HG02763 (cell line): ENCODE measurements around the gene RGP1.

Source experiments
- ATAC-seq: cut with Tn5 transposase; IDR thresholded peaks from one replicate; pipeline ENCODE4 v1.9.1; 2021; ENCODE audit warnings: mild to moderate bottlenecking, moderate library complexity; ENCODE audit not compliant: unreplicated experiment

The RGP1 gene

DNA sequence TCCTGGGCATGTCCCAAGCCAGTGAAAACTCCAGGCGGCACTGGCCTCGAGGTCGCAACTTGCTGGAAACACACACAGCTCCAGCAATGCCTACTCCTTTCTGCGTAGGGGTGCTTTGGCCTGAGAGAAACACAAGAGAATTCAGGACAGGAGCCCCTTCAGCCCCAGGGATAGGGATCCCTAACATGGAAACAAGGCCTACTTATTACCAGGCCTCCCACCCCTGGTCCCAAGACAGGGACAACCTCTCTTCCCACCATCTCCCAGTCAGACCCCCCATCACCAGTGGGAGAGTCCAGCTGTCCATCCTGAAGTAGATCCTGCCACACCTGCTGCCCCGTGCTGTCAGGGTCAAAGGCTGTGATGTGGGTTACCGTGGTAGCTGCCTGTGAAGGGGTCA is 8.8 kb upstream of the RGP1 start:
- no peak for ATAC-seq

DNA sequence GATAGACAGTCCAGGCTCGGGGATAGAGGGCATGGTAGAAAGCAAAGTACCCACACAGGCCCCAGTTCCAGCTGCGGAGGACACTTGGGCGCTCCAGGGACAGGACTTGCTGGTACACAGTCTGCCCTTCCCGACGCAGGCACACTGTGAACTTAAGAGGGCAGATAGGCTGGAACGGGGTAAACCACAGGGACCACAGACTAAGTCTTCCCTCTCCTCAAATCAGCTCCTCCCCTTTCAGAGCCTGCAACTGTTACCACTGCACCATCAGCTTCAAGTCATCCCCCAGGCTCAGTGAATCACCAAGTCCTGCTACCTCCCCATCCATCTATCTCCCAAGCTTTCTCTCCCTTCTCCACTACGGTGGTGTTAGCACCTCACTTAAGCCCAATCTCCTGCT is 7.3 kb upstream of the RGP1 start:
- no peak for ATAC-seq

DNA sequence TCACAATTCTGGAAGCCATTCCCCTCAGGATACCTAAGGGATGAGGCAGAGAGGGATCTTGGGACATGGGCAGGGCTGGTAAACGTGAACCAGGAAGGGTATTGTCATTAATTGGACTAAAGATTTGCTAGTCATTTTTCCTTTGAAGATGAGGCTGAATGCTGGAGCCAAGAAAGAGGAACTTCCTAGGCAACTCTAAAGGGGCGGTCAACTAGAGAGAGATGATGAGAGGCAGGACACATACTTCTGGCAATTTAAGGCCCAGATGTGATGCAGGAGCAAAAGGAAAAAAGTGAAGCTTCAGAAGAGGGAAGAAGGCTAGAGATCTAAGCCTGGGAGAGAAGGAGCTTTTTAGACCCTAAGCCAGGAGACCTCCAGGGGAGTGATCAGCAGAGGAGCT is 5.6 kb upstream of the RGP1 start:
- ATAC-seq: no peak

DNA sequence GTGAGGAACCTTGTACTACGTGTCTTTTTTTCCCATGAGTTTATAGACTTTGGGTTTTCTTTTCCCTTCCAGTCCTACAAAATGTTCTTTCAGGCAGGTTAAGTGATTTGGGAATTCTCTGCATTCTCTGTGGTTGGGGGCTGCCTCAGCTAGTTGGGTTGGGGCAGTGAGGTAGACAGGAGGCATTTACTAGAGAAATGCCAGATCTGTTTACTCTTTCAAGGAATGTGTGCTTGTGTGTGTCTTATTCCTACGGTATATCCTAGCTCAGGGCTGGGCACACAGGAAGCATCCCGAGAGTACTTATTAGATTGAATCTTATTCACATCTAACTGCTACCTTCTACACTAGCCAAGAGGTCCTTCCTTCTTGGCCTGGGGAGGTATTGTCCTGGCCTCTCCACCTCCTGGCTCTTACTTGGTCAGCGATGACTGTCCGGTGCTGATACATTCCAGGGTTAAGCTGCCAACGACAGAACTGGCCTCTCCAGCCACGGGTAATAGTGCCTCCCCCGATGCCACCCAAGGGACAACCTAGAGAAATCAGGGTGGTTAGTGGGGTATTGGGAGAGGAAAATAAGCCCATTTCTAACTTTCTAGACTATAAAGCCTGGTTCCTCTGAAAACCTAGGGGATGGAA is 5.1 kb upstream of the RGP1 start:
- no peak for ATAC-seq

DNA sequence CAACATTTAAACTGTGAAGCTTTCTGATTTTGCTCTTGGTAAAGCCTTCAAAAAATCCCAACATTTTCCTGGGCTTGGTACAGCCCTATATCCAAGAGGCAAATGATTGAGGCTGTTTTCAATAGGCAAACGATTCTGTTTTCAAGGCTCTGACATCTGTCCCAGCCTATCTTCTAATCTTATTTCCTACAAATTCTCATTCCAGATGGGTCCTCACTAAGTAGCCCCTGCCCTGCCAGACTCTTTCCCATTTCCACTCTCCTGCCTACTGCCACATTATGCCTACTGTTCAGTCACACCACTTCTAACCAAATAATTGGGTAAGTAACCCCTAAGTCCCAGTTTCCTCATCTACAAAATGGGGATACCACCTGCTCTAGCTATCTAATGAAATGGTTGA is 3.5 kb upstream of the RGP1 start:
- ATAC-seq: no peak

DNA sequence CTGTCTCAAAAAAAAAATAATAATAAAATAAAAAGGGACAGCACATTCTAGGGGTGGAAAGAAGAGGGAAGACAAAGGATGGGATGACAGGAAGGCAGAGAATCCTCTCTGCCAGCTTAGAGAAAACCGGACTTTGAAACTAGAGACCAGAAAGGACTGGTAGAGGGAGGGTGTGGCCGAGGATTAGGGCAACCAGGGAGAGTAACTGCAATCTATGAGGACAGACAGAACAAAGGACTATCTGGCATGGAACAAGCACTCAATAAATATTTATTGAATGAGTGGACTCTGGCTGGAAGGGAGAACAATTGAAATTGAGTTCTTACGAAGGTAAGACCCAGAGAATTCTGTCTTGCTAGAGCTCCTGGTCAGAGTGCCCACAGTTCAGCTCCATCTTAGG is 2.5 kb upstream of the RGP1 start:
- ATAC-seq: no peak

DNA sequence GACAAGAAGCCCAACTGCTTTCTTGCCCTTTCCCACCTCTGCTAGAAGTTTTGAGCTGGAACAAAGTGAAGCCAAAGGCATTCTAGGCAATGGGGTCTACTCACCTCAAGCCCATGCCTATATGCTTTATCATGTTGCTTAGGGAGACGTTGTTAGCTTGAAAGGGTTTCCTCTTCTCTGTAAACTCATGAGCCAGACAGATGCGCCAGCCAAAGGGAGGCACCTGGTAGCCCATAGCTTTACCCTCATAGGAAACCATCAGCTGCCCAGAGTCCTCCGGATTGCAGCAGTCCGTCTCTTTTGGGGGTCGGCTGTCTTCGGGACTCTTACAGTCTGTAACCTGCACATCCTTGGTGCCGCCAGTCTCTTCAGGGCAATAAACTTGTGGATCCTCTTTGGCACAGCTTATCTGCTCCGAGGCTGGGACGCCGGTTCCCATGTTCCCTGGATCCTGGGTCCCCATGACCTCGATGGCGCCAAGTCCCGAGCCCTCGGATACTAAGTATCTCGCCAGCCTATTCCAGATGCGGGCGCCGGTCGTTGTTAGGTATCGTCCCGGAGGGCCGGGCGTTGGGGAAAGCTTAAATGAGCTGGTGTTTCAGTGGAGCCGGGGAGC is 737 bp upstream of the RGP1 start:
- ATAC-seq: no peak

DNA sequence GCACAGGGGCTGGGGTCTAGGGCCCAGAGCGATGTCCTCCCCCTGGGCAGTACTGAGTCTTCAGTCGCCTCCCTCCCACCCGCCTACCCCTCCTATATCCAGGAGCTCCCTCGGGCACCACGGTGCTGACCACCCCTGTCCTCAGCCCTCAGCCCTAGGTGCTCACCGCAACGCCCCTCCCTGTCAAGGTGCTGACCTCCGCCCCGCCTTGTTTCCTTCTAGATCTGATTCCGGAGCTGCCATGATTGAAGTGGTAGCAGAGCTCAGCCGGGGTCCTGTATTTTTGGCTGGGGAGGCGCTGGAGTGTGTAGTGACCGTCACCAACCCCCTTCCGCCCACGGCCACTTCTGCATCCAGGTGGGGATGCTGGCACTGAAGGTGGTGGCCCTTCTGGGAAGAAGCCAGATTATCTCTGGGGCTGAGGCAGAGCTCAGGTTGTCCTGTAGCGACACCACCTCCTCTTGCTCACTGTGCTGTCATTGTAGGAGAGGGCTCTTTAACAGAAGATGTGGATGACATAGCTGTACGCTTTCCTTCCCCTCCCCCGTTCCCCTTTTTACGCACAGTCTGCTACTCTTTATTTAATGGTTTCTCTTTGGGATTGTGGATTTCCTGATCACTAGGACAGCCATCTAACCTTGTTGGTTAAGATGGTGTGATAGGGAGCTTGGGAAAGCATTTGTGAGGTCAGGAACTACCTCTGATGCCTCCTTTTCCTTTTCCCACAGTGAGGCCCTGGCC is 598 bp downstream of the RGP1 start:
- ATAC-seq: peak; percentile 15

DNA sequence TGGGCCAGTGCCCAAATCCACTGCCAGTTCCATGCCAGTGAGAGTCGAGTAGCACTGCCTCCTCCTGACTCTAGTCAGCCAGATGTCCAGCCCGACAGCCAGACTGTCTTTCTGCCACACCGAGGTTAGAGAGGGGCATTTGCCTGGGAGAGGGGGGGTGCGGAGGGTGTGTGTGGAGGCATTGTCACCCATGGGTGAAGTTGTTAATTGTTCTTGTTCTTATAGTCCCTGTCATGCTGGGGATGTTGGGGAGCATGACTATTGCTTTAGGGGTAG is 1.1 kb downstream of the RGP1 start:
- ATAC-seq: no peak

DNA sequence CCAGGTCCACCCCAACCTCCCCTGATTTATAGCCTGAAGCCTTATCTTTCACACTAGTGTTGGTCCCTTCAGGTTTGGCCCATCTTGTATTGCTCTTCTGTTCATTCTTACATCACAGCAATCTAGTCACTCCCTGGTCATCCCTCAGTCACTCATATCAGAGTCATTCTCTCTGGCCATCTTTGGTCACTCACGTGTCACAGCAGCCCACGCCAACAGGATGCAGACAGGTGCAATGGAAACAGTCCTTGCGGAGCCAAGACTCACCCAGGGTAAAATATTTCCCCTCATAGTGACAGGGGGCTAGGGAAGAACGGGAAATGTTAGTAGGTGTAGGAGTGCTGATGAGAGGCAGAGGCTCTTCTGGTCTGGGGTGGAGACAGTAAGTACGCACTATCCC is 4.4 kb downstream of the RGP1 start:
- no peak for ATAC-seq

DNA sequence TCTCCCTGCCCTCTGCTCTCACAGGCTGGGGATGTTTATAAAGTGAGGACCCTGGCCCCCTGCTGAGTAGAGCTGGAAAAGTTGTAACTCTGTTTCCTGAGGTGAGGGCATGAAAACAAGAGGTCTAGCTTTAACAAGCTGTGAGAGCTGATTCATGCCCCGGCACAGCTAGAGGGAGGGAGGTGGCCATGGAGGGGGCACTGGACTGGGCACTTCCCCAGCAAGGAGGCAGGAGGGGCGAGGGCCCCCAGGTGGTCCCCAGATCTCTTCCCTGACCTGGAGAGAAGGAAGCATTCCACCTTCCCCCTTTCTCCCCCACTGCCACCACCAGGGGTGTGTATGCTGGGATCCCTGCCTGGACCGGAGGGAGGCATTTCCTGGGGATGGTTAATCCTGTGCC is 5.2 kb downstream of the RGP1 start, which contains the start of gene MSMP:
Gene MSMP (minus strand): TSS at position 13 of the 400 bp plus-strand sequence. CDS start 147 bp downstream, outside the sequence.
- no peak for ATAC-seq

DNA sequence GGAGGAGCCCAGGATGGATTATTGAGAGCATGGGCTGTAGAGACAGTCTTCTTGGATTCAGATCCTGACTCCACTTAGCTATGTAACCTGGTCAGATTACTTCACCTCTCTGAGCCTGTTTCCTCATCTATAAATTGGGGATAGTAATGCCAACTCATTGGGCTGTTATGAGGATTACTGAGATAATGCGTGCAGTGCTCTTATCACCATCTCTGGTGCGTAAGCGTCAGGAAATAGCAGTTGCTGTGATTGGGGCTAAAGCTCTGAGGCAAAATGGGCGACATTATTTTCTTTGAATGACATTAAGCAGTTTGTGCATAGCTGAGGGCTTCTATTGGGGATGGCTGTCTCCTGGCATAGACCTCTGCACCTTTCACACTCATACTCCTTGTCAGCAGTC is 6.0 kb downstream of the RGP1 start:
- no peak for ATAC-seq

DNA sequence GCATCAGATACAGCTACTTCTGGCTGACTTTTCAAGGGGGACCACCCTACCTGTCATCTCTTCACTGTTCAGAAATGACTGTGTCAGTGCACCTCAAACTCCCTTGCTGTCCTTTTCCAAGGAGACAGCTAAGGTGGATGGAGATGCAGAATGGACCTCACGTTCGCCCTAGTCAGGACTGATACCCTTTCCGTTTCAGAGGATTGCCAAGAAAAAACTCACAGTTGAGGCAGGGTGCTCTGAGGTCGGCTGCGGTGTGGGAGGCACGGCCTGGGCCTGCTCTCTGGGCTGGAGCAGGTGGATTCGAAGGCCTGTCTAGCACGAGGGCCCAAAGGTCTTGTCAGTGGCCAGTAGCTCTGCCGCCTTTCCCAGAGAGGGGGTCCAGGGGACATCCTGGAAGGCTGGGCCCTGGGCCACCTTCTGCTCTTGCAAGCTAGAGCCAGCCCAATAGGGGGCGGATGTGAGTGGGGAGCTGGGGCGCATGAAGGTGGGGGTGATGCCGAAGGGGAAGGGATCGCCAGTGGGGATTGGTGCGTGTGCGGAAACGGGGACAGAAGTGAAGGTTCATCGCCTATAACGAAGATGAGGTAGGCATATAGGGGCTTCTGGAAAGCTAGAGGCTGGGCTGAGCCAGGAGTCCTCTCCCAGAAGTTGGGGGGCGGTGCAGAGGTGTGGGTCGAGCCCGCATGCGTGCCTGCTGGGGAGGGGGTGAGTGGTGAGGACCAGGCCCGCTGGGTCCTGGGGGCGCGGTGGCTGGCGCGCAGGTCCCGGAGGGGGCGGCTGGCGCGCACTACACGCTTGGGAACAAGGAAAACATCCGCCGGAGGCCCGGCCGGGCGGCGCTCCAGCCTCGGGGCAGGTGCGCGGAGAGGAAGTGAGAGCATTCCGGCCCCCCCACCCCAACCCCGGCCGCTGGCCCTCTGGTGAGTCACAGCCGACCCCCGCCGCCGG is 7.5 kb downstream of the RGP1 start:
- peak; percentile 50 for ATAC-seq

DNA sequence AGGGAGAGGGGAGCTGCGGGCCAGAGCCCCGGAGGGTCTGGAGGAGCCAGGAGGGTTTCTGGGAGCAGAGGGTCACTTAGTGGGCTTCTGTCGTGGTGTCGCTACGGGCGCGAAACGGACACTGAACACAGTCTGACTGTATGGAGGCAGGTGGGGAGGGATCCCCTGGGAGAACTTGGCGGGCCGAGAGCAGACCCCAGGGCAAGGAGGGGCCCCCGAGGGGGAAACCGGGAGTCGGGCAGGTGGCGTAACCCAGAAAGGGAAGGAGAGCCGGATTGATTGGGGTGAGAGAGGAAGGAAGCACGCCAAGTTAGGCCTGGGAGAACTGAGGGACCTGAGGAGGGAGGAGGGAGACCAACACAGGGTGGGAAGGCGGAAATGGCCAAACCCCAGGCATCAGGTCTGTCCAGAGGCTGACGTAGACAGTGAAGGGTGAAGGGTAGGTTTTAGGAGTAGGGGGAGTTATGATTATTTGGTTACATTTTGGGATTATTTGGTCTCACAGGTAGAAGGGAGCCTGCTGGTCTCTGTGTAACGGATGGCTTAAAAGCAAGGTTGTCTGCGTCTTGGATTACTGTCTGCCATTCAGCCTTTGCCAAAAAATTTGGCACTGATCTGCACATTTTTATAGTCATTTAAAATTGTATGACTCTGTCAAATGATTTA is 8.3 kb downstream of the RGP1 start:
- peak; percentile 37 for ATAC-seq

DNA sequence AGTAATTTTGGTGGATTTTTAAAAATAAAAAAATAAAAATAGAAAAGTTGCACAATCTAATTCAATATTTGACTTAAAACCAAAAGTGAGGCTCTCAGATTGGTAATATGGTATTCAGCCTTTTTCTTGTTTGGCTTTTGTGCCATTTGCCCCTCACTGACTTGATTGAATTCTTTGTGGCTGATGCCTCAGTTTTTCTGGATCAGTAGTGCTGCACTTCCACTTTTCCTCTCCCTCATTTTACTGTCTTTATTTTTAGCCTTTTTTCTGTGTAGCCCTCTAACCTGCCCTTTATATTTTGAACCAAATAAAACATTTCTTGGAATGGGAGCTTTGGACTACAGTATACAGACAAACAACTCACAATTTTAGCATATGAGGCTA is 8.8 kb downstream of the RGP1 start:
- no peak for ATAC-seq

DNA sequence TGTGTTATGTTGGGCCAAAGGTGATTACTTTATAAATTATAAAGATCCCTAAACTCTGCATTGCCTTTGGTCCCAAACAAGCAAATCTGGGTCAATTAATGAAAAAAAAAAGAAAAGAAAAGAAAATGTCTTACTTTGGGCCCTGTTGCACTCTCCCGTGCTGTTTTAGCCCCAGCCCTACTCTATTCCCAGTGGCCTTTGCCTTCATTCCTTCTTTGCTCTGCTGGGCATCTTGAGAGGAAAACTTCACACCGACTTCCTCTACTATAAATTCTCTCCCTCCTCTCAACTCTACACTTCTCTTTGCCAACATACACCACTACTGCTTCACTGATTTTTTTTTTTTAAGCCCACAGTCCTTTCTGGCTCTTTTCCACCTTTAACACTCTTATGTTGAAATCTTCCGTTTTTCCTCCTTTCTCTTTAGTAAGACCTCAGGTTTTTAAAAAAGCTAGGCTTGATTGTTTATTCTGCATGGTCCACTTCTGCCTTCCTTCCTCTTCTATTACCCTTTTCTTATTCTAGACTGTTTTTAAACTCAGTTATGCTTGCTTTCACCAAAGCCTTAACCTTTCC is 9.5 kb downstream of the RGP1 start:
- ATAC-seq: no peak

DNA sequence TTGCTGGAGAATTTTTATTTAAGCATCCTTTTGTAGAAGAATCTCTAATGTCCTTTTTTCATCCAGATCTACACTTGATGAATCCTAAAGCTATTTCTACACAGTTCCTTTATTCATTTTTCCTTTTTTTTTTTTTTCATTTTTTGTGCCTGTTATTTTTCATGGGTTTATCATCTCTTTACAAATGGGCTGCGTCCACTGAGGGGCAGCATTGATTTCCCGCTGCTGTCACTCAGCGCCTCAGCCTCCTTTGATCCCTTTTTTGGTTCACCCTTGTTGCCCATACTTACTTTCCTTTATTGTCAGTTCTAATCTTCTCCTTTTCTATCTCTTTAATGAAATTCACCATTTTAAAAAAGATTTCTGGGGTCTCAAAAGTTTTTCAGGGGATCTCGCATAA is 10.7 kb downstream of the RGP1 start:
- no peak for ATAC-seq

DNA sequence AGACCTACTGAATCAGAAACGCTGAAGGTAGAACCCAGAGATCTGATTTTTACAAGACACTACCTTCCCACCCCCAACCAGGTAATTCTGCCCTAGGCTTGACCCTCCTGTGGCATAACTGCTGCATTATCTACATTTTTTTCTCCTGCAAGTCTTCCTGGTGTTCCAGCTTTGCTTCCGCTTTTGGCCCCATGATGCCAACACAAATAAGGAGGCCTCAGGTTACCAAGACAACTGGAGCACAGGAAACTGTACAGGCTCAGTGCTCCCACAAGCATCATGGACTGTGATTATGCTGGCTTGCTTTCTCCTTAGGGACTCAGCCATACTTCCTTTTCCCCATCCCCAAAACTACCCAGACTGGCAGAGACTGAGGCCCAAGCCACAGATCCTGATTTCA is 11.6 kb downstream of the RGP1 start:
- no peak for ATAC-seq

DNA sequence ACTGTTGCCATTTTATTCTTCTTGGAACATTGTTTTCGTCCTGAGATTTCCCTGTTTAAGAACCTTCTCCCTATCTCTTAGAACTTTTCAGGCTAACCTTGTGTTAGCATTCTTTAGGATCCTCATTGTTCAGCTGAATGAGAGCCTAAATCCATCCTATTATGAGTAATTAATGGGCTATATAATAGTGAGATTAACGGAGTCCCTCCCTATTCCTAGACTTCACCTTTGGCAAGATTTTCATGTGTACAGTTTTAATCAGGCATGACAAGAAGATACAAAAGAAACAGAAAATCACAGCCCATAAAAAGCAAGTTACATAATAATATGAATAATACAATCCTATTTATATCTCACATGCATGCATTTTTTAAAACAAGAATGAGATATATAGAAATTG is 14.1 kb downstream of the RGP1 start:
- ATAC-seq: no peak

DNA sequence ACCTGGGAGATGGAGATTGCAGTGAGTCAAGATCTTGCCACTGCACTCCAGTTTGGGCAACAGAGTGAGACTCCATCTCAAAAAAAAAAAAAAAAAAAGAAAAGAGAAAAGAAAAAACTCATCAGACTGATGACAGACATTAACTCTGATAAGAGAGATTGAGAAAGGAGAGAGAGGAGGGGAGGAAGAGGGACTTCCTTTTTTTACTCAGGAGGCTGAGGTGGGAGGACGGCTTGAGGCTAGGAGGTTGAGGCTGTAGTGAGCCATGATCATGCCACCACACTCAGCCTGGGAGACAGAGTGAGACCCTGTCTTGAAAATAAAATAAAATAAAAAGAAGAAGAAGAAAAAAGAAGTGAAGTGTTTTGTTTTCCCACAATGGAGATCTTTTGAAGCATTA is 14.7 kb downstream of the RGP1 start:
- ATAC-seq: no peak

DNA sequence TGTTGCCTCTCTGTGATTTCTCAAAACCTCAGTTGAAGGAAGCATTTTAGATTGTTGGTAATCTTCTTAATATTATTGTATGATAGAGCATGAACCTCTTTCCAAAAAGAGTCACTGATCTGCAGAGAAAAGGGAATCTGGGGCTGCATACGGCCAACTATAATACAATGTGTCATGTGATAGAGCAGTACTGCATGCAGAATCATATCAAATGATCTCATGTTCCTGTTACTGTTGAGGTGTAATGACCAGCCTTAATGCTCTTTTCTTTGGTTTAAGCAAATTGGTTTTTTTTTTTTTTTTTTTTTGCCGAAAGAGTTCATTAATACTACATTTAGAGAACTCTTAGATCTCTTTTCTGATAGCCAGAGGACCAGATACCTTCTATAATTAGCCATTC is 17.9 kb downstream of the RGP1 start:
- ATAC-seq: no peak
